Bronchial epithelial cell (primary cell): Measurements from ENCODE around the gene LAMB1. TPM values are rescaled to one million over a fixed set of nuclear protein-coding genes. Genes with fewer than 3 reads are reported as not detected.

ENCODE experiments used
- DNase-seq: peaks from one replicate; pipeline ENCODE4 v3.0.0-alpha.2; 2010; ENCODE audit warnings: low read depth
- FAIRE-seq: peaks from 2 replicates; lab custom pipeline; 2011; peaks lifted over from hg19 to GRCh38; lab: Jason Lieb, UNC
- H3K27me3 ChIP-seq: 2 replicates; pipeline ENCODE4 v1.5.1; 2011; ENCODE audit warnings: low read length; ENCODE audit not compliant: control insufficient read depth, insufficient read depth
- H3K36me3 ChIP-seq: 2 replicates; pipeline ENCODE4 v1.5.1; 2011; ENCODE audit warnings: low read length; ENCODE audit not compliant: control insufficient read depth, insufficient read depth
- H3K4me3 ChIP-seq: 2 replicates; pipeline ENCODE4 v1.5.1; 2011; ENCODE audit warnings: mild to moderate bottlenecking, low read depth, low read length, control low read depth
- CTCF ChIP-seq: IDR thresholded peaks from 2 replicates; pipeline ENCODE4 v1.5.1; 2011; ENCODE audit warnings: mild to moderate bottlenecking, moderate library complexity, low read length, control low read depth, inconsistent platforms; ENCODE audit not compliant: insufficient read depth, severe bottlenecking
- total RNA-seq: library from RNA; depleted of rRNA; stranded (reverse); fragments of >200 nt; gene quantifications from 2 replicates; pipeline ENCODE4 v1.2.1, GENCODE V29; 2014

Gene LAMB1
- total RNA-seq, 1 donor from 2014 or later: 75.8 TPM

- no peak overlapping the region for H3K4me3 ChIP-seq
- DNase-seq (no peak), FAIRE-seq (no peak)
- H3K36me3 ChIP-seq: peaks cover 13% of the 10 kb centered on the region
- no peak for TF ChIP-seq CTCF
- no peaks in the 10 kb centered on the region for H3K27me3 ChIP-seq
Observed at GRCh38 chr7:107977048-107977447, 25.9 kb downstream of the LAMB1 start.

GRCh38 chr7:107976620-107977019 is 26.3 kb downstream of the LAMB1 start:
- TF ChIP-seq CTCF: no peak
- peaks cover 13% of the 10 kb centered on the region for H3K36me3 ChIP-seq
- FAIRE-seq (no peak), DNase-seq (no peak)
- no peaks in the 10 kb centered on the region for H3K27me3 ChIP-seq
- H3K4me3 ChIP-seq: no peak overlapping the region

GRCh38 chr7:107975394-107976013 is 27.5 kb downstream of the LAMB1 start:
- TF ChIP-seq CTCF: no peak
- FAIRE-seq (no peak), DNase-seq (no peak)
- no peaks in the 10 kb centered on the region for H3K27me3 ChIP-seq
- H3K4me3 ChIP-seq: no peak overlapping the region
- peaks cover 13% of the 10 kb centered on the region for H3K36me3 ChIP-seq

GRCh38 chr7:107973861-107974260 is 29.1 kb downstream of the LAMB1 start:
- no peak for TF ChIP-seq CTCF
- peaks cover 11% of the 10 kb centered on the region for H3K36me3 ChIP-seq
- DNase-seq (peak; percentile 15), FAIRE-seq (no peak)
- H3K4me3 ChIP-seq: no peak overlapping the region
- no peaks in the 10 kb centered on the region for H3K27me3 ChIP-seq

- no peaks in the 10 kb centered on the region for H3K27me3 ChIP-seq
- DNase-seq (peak; percentile 94), FAIRE-seq (no peak)
- H3K4me3 ChIP-seq: no peak overlapping the region
- peaks cover 9% of the 10 kb centered on the region for H3K36me3 ChIP-seq
- no peak for TF ChIP-seq CTCF
Observed at GRCh38 chr7:107972941-107973376, 30.0 kb downstream of the LAMB1 start.

GRCh38 chr7:107972075-107972482 is 30.9 kb downstream of the LAMB1 start:
- DNase-seq (peak; percentile 35), FAIRE-seq (no peak)
- Histone ChIP-seq H3K36me3 (peaks cover 8% of the 10 kb centered on the region), H3K27me3 (no peaks in the 10 kb centered on the region), H3K4me3 (no peak overlapping the region)
- no peak for TF ChIP-seq CTCF
